HG03095 (cell line): ENCODE measurements around the gene RARG.
"Not testable (repeated sequence)": the region's sequence is repeated elsewhere in the genome, so short reads cannot be mapped to it uniquely, and the experiment has no call there.

Experiments used
- ATAC-seq: cut with Tn5 transposase; IDR thresholded peaks from one replicate; pipeline ENCODE4 v1.9.1; 2021; ENCODE audit warnings: moderate library complexity; ENCODE audit not compliant: unreplicated experiment

RARG gene

DNA sequence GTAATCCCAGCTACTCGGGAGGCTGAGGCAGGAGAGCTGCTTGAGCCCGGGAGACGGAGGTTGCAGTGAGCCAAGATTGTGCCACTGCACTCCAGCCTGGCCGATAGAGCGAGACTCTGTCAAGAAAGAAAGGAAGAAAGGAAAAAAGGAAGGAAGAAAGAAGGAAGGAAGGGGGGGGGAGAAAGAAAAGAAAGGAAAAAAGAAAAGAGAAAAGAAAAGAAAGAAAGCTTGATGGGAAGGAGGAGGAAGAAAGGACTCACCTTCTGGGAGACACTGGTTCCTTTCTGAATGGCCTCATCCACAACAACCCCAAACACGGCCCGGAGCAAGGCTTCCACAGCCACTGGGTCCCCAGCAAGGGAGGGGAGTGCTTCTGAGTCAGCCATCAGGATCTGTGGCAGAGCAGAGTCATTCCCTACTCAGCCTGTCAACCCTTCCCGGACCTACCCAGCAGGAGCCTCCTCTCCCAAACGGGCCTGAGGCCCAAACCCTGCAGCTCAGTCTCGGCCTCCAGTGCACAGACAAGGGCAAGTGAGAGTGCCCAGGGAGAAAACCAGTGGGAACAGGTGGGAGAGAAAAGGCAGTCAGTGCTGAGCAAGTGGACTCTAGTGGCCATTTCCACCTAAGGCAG lies 58.8 kb downstream of the RARG start:
- ATAC-seq: no peak

DNA sequence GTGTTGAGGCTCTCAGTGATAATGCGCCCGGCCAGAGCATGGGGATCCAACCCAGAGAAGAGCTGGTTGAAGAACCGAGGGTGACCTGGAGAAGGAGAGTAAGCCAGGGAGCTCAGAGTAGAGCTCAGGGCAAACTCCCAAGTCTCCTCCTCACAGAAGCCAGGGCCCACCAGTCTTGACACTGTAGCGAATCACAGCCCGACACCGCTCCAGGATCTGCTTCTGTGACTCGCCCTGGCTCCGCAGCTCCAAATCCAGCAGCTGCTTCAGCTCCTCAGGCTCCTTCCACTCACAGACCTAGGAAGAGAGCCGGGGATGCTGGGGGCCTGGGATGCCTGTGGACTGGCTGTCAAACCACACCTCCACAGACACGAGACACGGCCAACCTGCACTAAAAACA lies 59.7 kb downstream of the RARG start:
- no peak for ATAC-seq

DNA sequence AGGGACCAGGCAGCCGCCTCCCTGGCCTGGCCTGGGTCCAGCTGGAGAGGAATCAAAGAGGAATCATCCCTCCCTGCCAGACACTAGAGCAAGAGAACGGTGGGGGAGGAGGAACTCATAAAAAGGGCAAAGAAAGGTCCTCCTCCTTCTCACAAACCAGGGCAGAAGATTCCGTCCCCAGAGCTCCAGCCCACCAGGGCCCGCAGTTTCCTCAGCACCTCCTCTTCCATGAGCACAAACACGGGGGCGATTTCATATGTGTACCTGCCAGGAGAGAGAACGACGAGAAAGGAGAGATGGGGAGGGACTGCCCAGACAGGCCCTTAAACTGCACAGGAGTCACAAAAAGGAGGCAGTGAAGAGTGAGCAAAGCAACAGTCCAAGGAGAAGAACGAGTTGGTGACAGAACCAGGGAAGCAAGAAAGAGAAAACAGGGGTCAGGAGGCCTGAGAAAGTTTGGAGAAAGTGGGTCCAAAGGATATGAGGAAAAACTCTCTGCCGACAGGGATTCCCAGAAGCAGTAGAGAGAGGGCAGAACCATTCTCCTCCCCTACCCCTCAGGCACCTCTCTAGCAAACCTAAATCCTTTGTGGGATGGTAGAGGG lies 60.2 kb downstream of the RARG start:
- no peak for ATAC-seq

DNA sequence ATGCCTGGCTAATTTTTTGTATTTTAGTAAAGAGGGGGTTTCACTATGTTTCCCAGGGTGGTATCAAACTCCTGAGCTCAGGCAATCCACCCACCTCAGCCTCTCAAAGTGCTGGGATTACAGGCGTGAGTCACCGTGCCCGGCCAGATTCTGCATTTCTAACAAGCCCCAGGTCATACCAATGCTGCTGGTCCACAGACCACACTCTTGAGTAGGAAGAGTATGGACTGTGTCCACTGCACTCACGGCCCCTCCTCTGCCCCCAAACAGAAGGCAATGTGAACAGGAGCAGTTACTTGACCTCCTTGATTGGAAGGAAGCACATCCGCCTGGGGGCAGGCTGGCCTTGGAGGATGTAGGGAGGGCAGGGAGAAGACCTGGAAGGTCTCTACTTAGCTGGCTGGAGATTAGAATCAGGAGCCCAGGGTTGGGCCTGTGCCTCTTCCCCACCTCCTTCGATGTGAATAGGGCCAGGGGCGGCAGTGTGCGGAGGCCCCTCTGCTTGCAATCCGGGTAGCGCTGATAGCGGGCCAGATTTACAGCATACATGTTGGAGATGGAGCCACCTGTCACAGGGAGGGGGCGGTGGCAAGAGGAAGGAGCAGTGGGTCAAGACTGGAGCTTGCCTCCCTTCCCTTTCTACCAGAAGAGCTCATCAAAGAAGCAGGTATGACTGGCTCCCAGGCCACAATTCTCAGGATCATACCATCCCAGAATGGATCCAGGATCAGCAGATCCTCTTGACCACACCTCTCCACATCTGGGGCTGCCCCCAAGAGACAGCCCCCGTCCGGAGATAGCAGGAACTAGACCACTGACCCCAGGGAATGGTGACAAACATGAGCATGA lies 60.9 kb downstream of the RARG start:
- no peak for ATAC-seq

DNA sequence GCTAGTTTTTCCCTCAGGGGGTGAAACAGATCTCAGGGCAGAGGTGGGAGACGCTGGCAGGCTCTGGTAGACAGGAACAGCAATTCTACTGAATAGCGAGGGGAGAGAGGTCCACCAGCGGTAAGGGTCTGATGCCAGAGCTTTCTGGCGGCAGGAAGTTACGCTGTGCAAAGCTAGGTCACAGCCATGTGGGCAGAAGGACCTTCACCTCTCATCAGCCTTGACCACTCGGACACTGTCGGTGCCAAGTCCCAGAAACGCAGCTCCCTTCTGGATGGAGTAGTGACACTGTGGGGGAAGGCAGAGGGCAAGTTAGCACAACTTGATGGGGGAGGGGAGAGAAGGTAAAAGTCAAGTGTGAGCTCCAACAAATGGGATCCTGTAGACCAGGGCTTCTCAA lies 61.8 kb downstream of the RARG start:
- no peak for ATAC-seq

DNA sequence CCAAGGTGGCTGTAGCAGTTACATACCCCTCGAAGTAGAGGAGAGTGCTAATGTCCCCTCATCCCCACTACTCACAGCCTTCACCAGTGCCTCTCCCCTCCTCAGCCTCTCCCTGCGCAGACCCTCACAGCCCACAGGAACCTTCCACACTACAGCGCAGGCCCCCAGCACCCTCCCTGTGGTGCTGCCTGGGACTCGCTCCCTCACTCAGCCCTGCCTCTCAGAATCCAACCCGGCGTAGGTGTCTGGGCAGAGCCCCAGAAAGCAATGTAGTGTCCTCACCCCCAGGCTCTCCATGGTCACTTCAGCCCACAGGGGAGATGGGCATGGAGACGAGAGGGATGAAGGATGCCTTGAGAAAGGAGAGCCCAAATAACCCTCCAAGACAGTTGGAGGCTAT lies 62.4 kb downstream of the RARG start:
- no peak for ATAC-seq

DNA sequence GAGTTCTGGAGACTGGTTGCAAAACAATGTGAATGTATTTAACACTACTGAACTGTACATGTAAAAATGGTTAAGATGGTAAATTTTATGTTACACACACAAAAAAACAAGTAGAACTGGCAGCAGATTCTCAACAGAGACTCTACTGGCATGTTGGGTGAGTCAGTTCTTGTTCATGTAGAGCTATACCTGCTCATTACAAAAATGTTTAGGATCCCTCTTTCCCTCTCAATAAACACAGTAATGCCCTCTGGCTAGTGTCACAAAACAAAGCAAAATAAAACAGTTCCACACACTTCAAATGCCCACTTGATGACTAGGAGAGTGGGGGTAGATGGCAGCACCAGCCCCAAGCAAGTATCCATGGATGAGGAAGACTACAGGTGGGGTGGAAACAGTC lies 65.2 kb downstream of the RARG start:
- ATAC-seq: no peak

DNA sequence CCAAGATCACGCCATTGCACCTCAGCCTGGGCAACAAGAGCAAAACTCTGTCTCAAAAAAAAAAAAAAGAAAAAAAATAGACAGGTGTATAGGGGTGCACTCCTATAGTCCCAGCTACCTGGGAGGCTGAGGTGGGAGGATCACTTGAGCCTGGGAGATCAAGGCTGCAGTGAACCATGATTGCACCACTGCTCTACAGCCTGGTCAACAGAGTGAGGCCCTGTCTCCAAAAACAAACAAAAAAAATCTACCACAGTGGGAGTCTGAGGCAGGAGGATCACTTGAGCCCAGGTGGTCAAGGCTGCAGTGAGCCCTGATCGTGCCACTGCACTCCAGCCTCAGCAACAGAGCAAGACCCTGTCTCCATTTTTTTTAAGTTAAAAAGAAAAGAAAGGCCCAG lies 69.0 kb downstream of the RARG start:
- ATAC-seq: not testable (repeated sequence)

DNA sequence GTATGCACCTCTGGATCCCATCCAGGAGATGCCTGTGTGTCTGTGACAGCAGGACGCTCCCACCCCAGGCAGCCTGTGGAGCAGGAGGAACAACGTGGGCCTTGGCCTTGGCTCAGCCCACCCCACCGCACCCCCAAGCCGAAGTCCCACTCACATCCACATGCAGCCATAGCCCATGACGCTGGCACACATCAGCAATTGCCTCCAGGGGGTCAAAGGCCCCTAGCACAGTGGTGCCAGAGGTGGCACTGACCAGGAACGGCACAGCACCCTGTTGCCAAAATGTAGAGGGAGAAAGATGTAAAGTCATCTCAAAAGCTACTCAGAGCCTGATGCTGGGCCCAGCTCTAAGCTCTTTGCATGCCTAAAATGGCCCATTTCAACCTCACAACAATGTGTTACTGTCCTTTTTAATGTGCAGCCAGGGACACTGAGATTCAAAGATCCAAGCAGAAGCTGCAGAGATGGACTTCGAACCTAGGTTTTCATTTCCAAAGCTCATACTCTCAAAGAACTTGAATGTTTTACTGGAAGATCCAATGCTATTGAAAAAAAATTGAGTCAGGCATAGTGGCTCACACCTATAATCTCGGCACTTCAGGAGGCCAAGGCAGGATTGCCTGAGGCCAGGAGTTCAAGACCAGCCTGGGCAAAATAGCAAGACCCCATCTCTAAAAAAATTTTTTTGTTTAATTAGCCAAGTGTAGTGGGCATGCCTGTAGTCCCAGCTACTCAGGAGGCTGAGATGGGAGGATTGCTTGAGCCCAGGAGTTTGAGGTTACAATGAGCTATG lies 70.7 kb downstream of the RARG start:
- ATAC-seq: no peak

DNA sequence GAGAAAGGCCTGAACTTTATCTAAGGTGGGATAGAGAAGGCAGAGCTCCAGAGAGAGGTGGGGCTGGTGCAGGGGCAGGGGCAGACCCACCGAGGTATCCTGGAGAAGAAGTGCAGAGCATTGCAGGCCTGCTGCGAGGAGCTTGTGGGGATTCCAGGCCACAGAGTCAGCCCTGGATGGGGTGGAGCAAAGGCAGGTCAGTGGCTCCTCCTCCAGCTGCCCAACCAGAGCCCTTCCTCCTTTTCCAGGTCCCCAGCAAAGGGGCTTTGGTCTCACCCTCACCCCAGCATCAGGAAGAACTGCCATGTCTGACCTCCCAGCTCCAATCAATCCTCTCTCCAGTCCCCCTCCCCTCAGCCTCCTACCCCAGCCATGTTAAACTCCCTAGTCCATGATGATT lies 71.3 kb downstream of the RARG start:
- ATAC-seq: no peak
